ENCODE measurements around the gene ADM2. TPM values are rescaled to one million over a fixed set of nuclear protein-coding genes. Genes with fewer than 3 reads are reported as not detected.
"Not testable (repeated sequence)": the region's sequence is repeated elsewhere in the genome, so short reads cannot be mapped to it uniquely, and the experiment has no call there.

The ADM2 gene, protein sequence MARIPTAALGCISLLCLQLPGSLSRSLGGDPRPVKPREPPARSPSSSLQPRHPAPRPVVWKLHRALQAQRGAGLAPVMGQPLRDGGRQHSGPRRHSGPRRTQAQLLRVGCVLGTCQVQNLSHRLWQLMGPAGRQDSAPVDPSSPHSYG
- total RNA-seq (2022) (10.2 and 13.6 TPM in 2 replicates), Bru-seq, nascent RNA (percentile 50 among the genes with signal in this experiment), BruChase-seq, experiment 1, labeled RNA remaining after a 6-hour chase (percentile 76 among the genes with signal in this experiment), BruChase-seq, experiment 2, labeled RNA remaining after a 2-hour chase (percentile 80 among the genes with signal in this experiment)
- long read RNA-seq, full-length matches to known transcripts = 5 of 12 reads
- long read RNA-seq, partial matches to known transcripts = 7 of 12 reads
- long read RNA-seq, other reads (novel, unspliced or antisense) = 0 of 12 reads

DNA sequence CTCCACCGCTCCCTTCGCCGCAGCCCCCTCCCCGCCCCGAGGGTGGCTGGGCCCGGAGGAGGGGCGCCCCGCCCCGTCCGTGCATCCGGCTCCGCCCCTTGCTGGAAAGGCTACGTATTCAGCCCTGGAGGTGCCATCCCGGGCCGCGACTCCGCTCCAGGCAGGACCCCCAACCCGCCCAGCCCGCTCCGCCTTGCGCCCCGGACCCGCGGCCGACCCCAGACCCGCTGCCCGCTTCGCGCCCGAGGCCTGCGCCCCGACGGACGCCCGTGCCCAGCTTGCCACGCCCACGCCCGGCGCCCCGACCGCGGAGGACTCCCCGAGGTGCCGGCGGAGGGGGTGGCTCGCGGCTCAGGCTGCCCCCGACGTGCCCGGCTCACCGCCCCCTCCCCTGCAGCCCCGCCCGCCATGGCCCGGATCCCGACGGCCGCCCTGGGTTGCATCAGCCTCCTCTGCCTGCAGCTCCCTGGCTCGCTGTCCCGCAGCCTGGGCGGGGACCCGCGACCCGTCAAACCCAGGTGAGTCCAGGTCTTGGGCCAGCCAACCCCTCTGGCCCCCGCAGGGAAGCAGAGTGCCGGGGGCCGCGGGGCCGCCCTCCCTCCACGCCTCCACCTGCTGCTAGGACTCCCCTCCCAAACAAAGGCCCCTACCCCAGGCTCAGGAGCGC, at the start of gene ADM2:
Gene ADM2, plus strand, starts transcription at position 104 of the 667 bp plus-strand sequence. Its CDS starts 305 bp downstream, at position 409.
- H3K27ac Mint-ChIP-seq (ENCODE audit: unreplicated experiment) = peak within 1 kb of the TSS; percentile 80
- BruUV-seq (replicated peaks) = no TSS peak
- peaks cover 57% of the 10 kb centered on the region for H3K36me3 Mint-ChIP-seq (ENCODE audit: insufficient read depth, unreplicated experiment)
- no peak for TF ChIP-seq CTCF (IDR thresholded peaks at IDR 0.05; ENCODE audit: unreplicated experiment)
- H3K4me3 Mint-ChIP-seq (ENCODE audit: low read depth, unreplicated experiment) = peak within 1 kb of the TSS; percentile 82
- intact Hi-C loops (cut with micrococcal nuclease; ENCODE audit: unreplicated experiment) = no loop called here
- H3K27me3 Mint-ChIP-seq (ENCODE audit: unreplicated experiment) = peaks cover 15% of the 10 kb centered on the region
- CTCF ChIA-PET = interaction anchor here (0.6 kb wide), 1 partner anchor 98 kb away, joined by 4 read pairs; no protein-coding TSS in a partner anchor
- H3K9me3 Mint-ChIP-seq (ENCODE audit: low read depth, unreplicated experiment) = no peaks in the 10 kb centered on the region
- peaks cover 30% of the 10 kb centered on the region for H3K4me1 Mint-ChIP-seq (ENCODE audit: low read depth, unreplicated experiment)
- peak; percentile 72 for DNase-seq

DNA sequence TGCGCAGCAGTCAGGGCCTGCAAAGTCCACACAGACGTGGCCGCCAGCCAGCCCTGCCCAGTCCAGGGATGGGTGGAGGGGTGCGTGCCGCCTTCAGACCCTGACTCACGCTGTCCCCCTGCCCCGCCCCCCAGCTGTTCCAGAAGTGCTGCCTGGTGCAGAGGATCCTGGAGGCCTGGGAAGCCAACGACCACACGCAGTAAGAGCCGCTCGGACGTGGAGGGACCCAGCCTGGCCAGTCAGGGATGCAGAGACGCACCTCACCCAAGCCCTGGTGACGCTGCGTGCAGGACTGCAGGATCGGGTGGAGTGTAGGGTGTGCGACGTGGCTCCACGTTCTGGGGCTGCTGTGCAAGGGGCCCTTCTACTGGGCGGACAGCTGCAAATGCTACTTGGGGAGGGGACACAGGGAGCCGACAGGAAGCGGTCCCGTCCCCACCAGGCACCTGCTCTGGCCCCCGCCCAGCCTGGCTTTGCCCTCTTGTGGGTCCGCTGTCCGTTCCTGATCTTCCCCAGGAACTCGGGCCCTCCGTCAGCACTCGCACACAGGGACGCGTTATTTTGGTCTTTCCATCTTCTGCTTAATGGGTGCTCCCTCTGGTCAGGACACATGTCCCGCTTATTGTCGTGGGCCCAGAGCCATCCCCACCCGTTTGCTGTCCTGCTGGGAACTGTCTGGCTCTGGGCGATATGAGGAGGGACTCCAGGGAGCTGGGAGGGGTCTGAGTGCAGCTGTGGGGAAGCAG, 49.0 kb upstream of the ADM2 start:
- no TSS peak for BruUV-seq (replicated peaks)
- H3K36me3 Mint-ChIP-seq (ENCODE audit: insufficient read depth, unreplicated experiment) = peaks cover 54% of the 10 kb centered on the region
- TF ChIP-seq CTCF (IDR thresholded peaks at IDR 0.05; ENCODE audit: unreplicated experiment) = no peak
- DNase-seq = no peak
- H3K4me1 Mint-ChIP-seq (ENCODE audit: low read depth, unreplicated experiment) = no peaks in the 10 kb centered on the region
- no peak overlapping the region for H3K4me3 Mint-ChIP-seq (ENCODE audit: low read depth, unreplicated experiment)
- H3K27ac Mint-ChIP-seq (ENCODE audit: unreplicated experiment) = no peak overlapping the region
- no peaks in the 10 kb centered on the region for H3K27me3 Mint-ChIP-seq (ENCODE audit: unreplicated experiment)
- intact Hi-C loops (cut with micrococcal nuclease; ENCODE audit: unreplicated experiment) = no loop called here
- CTCF ChIA-PET = interaction anchor here (0.6 kb wide), 1 partner anchor 22 kb away, joined by 3 read pairs; no protein-coding TSS in a partner anchor
- no peaks in the 10 kb centered on the region for H3K9me3 Mint-ChIP-seq (ENCODE audit: low read depth, unreplicated experiment)

DNA sequence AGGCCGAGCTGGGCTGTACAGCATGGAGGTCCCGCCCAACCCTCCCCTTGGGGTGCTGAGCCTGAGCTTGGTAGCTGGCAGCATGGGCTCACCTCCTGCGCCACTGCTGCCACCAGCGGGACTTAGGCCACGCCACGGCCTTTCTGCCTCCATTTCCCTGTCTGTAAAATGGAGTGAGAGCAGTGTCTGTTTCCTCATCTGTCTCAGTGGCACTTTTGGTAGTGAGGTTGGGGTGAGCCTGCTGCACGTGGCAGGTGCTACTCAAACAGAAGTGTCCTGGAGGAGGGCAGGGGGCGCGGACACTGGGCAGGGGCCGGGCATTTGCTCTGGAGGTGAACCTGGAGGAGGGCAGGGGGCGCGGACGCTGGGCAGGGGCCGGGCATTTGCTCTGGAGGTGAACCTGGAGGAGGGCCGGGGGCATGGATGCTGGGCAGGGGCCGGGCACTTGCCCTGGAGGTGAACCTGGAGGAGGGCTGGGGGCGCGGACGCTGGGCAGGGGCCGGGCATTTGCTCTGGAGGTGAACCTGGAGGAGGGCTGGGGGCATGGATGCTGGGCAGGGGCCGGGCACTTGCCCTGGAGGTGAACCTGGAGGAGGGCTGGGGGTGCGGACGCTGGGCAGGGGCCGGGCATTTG, 48.3 kb upstream of the ADM2 start:
- H3K4me1 Mint-ChIP-seq (ENCODE audit: low read depth, unreplicated experiment); H3K27ac Mint-ChIP-seq (ENCODE audit: unreplicated experiment); H3K4me3 Mint-ChIP-seq (ENCODE audit: low read depth, unreplicated experiment); H3K9me3 Mint-ChIP-seq (ENCODE audit: low read depth, unreplicated experiment); DNase-seq; H3K27me3 Mint-ChIP-seq (ENCODE audit: unreplicated experiment); intact Hi-C loops (cut with micrococcal nuclease; ENCODE audit: unreplicated experiment); BruUV-seq (replicated peaks); CTCF ChIA-PET: not testable (repeated sequence)
- H3K36me3 Mint-ChIP-seq (ENCODE audit: insufficient read depth, unreplicated experiment) = peaks cover 50% of the 10 kb centered on the region

DNA sequence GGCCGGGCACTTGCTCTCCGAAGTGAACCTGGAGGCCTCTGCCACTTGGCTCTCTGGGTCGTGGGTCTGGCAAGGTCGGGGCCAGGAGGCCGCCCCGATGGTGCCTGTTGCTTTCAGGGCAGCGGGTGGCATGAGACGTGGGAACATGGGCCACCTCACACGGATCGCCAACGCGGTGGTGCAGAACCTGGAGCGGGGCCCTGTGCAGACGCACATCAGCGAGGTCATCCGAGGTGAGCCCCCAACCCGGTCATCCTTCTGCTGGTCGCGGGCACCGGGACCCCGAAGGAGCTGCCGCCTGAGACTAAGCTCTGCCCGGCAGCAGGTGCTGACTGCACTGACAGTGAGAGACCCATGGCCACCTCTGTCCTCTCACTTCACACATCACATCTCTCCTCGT, 46.5 kb upstream of the ADM2 start:
- H3K27me3 Mint-ChIP-seq (ENCODE audit: unreplicated experiment) = no peaks in the 10 kb centered on the region
- CTCF ChIA-PET = no interaction called here
- H3K4me3 Mint-ChIP-seq (ENCODE audit: low read depth, unreplicated experiment) = no peak overlapping the region
- DNase-seq = no peak
- no peaks in the 10 kb centered on the region for H3K4me1 Mint-ChIP-seq (ENCODE audit: low read depth, unreplicated experiment)
- no peak for TF ChIP-seq CTCF (IDR thresholded peaks at IDR 0.05; ENCODE audit: unreplicated experiment)
- no peaks in the 10 kb centered on the region for H3K9me3 Mint-ChIP-seq (ENCODE audit: low read depth, unreplicated experiment)
- BruUV-seq (replicated peaks) = no TSS peak
- peaks cover 43% of the 10 kb centered on the region for H3K36me3 Mint-ChIP-seq (ENCODE audit: insufficient read depth, unreplicated experiment)
- no peak overlapping the region for H3K27ac Mint-ChIP-seq (ENCODE audit: unreplicated experiment)
- intact Hi-C loops (cut with micrococcal nuclease; ENCODE audit: unreplicated experiment) = no loop called here
